GM19025 (cell line): Measurements from ENCODE around the gene RAB44.

Experiments
- ATAC-seq: cut with Tn5 transposase; IDR thresholded peaks from one replicate; pipeline ENCODE4 v1.9.1; 2021; ENCODE audit warnings: mild to moderate bottlenecking, low read depth, moderate library complexity; ENCODE audit not compliant: unreplicated experiment

Gene RAB44

GRCh38 chr6:36765594-36766398 lies 68.2 kb downstream of the RAB44 start:
- peak; percentile 62 for ATAC-seq

- no peak for ATAC-seq
Measured at GRCh38 chr6:36766399-36766945, 68.8 kb downstream of the RAB44 start.

- ATAC-seq = no peak
Measured at GRCh38 chr6:36769183-36769675, 71.6 kb downstream of the RAB44 start.

- no peak for ATAC-seq
Measured at GRCh38 chr6:36769676-36770499, 72.3 kb downstream of the RAB44 start.

GRCh38 chr6:36771145-36771544 lies 73.5 kb downstream of the RAB44 start:
- ATAC-seq = no peak

GRCh38 chr6:36772397-36772796 lies 74.8 kb downstream of the RAB44 start:
- no peak for ATAC-seq

GRCh38 chr6:36774331-36774730 lies 76.7 kb downstream of the RAB44 start:
- ATAC-seq = no peak

GRCh38 chr6:36776167-36776566 lies 78.5 kb downstream of the RAB44 start:
- ATAC-seq = no peak

- ATAC-seq = no peak
Measured at GRCh38 chr6:36777801-36778200, 80.2 kb downstream of the RAB44 start.

- no peak for ATAC-seq
Measured at GRCh38 chr6:36779227-36779626, 81.6 kb downstream of the RAB44 start.

GRCh38 chr6:36780442-36781177 lies 83.0 kb downstream of the RAB44 start:
- ATAC-seq = no peak

- ATAC-seq = no peak
Measured at GRCh38 chr6:36781669-36782068, 84.0 kb downstream of the RAB44 start.
